ENCODE data around the gene TRIM17.

The TRIM17 gene

GRCh38 chr1:228400692-228401454 lies 15.8 kb downstream of the TRIM17 start:
- DNase-seq: no peak

- no peak for DNase-seq
These were observed 16.4 kb downstream of the TRIM17 start for GRCh38 chr1:228400237-228400651.

GRCh38 chr1:228399531-228400236 lies 17.0 kb downstream of the TRIM17 start:
- DNase-seq: no peak

GRCh38 chr1:228398741-228399461 lies 17.8 kb downstream of the TRIM17 start:
- DNase-seq: no peak

GRCh38 chr1:228397966-228398365 lies 18.7 kb downstream of the TRIM17 start:
- no peak for DNase-seq

- no peak for DNase-seq
These were observed 19.6 kb downstream of the TRIM17 start for GRCh38 chr1:228396770-228397662.

GRCh38 chr1:228394571-228395394 lies 21.9 kb downstream of the TRIM17 start:
- DNase-seq: no peak

- DNase-seq: no peak
These were observed 22.7 kb downstream of the TRIM17 start for GRCh38 chr1:228393811-228394570.

GRCh38 chr1:228393268-228393701 lies 23.4 kb downstream of the TRIM17 start:
- no peak for DNase-seq

GRCh38 chr1:228392111-228392936 lies 24.3 kb downstream of the TRIM17 start:
- no peak for DNase-seq

- no peak for DNase-seq
These were observed 25.1 kb downstream of the TRIM17 start for GRCh38 chr1:228391411-228392020.

- DNase-seq: no peak
These were observed 26.0 kb downstream of the TRIM17 start for GRCh38 chr1:228390649-228391048.

GRCh38 chr1:228387321-228387720 lies 29.3 kb downstream of the TRIM17 start:
- no peak for DNase-seq

GRCh38 chr1:228385232-228385631 lies 31.4 kb downstream of the TRIM17 start:
- no peak for DNase-seq

- no peak for DNase-seq
These were observed 32.9 kb downstream of the TRIM17 start for GRCh38 chr1:228383773-228384172.

- DNase-seq: no peak
These were observed 35.3 kb downstream of the TRIM17 start for GRCh38 chr1:228381356-228381755.

GRCh38 chr1:228379666-228380065 lies 37.0 kb downstream of the TRIM17 start:
- no peak for DNase-seq

- DNase-seq: peak; percentile 21
These were observed 37.7 kb downstream of the TRIM17 start for GRCh38 chr1:228378873-228379460.

Data from activated CD4-positive, alpha-beta T cell treated with anti-CD3 and anti-CD28 coated beads for 48 hours (primary cell).